Measurements from ENCODE around the gene LRRC72. TPM values are rescaled to one million over a fixed set of nuclear protein-coding genes. Genes with fewer than 3 reads are reported as not detected.

LRRC72 gene
- total and polyA plus RNA-seq, 10 of the 15 experiments (the other 5 are each of a cell fraction or from before 2014, with no cell fraction given) = not detected

GRCh38 chr7:16586081-16586874 lies 59.7 kb downstream of the LRRC72 start:
- SMC1A ChIA-PET (ENCODE audit: uncharacterized antibody, unreplicated experiment) = no interaction called here
- no peak overlapping the region for H3K4me2 ChIP-seq (ENCODE audit: control insufficient read depth, insufficient read depth)
- in situ Hi-C loops (cut with MboI) = no loop called here
- H3K4me1 ChIP-seq (ENCODE audit: control insufficient read depth, insufficient read depth, low read length) = no peaks in the 10 kb centered on the region
- FAIRE-seq = no peak
- no TSS peak for BruUV-seq (replicated peaks)
- no peaks in the 10 kb centered on the region for H3K9me3 ChIP-seq (replicated peaks; ENCODE audit: control insufficient read depth, insufficient read depth, low read length)
- ATAC-seq = no peak
- RAD21 ChIA-PET (ENCODE audit: unreplicated experiment) = no interaction called here
- DNase-seq (ENCODE audit: low read depth, low spot score) = no peak
- no peaks in the 10 kb centered on the region for H4K20me1 ChIP-seq (ENCODE audit: control insufficient read depth, insufficient read depth)
- H3K36me3 ChIP-seq (ENCODE audit: control insufficient read depth in 2 of 2, insufficient read depth in 2 of 2, low read length in 1 of 2) = no peaks in the 10 kb centered on the region
- H3K4me3 ChIP-seq = no peak overlapping the region
- CTCF ChIA-PET = interaction anchor here (1.7 kb wide), 1 partner anchor 21 kb away, joined by 4 read pairs; no protein-coding TSS in a partner anchor
- intact Hi-C loops (cut with micrococcal nuclease; ENCODE audit: unreplicated experiment) = no loop called here
- 70% methylated on average over 36 of the region's 42 CpGs for WGBS (ENCODE audit: insufficient coverage, insufficient replicate concordance, low lambda C conversion rate, missing lambda C conversion rate)
- H3K9ac ChIP-seq (ENCODE audit: control insufficient read depth, insufficient read depth, low read length) = no peak overlapping the region
- TF ChIP-seq YBX1 (IDR thresholded peaks at IDR 0.05) (no peak), ESRRA (IDR thresholded peaks at IDR 0.05; ENCODE audit: low read length) (no peak), STAT1 (conservative IDR thresholded peaks at IDR 0.05) (no peak), POLR2A (IDR thresholded peaks at IDR 0.05; ENCODE audit: low read depth, low read length) (no peak), STAT3 (IDR thresholded peaks at IDR 0.05; ENCODE audit: low read depth, low read length) (no peak)
- no peak overlapping the region for H2AFZ ChIP-seq (ENCODE audit: control insufficient read depth, low read depth, low read length)
- POLR2A ChIA-PET = no interaction called here
- H3K79me2 ChIP-seq (ENCODE audit: control insufficient read depth, insufficient read depth, low read length) = no peaks in the 10 kb centered on the region
- no peaks in the 10 kb centered on the region; a peak in 1 of 4 replicates for H3K27me3 ChIP-seq (replicated peaks in 1 of 2; ENCODE audit: control insufficient read depth in 2 of 2, insufficient read depth in 2 of 2, low read length in 1 of 2)
- no peak overlapping the region for H3K27ac ChIP-seq (ENCODE audit: control insufficient read depth, insufficient read depth)

- no peak for ATAC-seq
- SMC1A ChIA-PET (ENCODE audit: uncharacterized antibody, unreplicated experiment) = no interaction called here
- WGBS (ENCODE audit: insufficient coverage, insufficient replicate concordance, low lambda C conversion rate, missing lambda C conversion rate) = 60% methylated on average over 3 of the region's 3 CpGs
- TF ChIP-seq NFIC (IDR thresholded peaks at IDR 0.05; ENCODE audit: low read depth, low read length) (no peak), IKZF2 (IDR thresholded peaks at IDR 0.05) (no peak), MAX (IDR thresholded peaks at IDR 0.05; ENCODE audit: low read depth, low read length) (no peak), USF2 (IDR thresholded peaks at IDR 0.05; ENCODE audit: borderline replicate concordance, low read depth, low read length) (no peak), ZBTB33 (IDR thresholded peaks at IDR 0.05) (no peak), STAT1 (conservative IDR thresholded peaks at IDR 0.05) (no peak), ZNF217 (IDR thresholded peaks at IDR 0.05) (no peak)
These were observed 60.5 kb downstream of the LRRC72 start for GRCh38 chr7:16587129-16587528.

More at GRCh38 chr7:16587129-16587528, 60.5 kb downstream of the LRRC72 start:
- Histone ChIP-seq H3K4me2 (ENCODE audit: control insufficient read depth, insufficient read depth) (no peak overlapping the region), H3K9ac (ENCODE audit: control insufficient read depth, insufficient read depth, low read length) (no peak overlapping the region), H2AFZ (ENCODE audit: control insufficient read depth, low read depth, low read length) (no peak overlapping the region), H3K27ac (ENCODE audit: control insufficient read depth, insufficient read depth) (no peak overlapping the region), H3K79me2 (ENCODE audit: control insufficient read depth, insufficient read depth, low read length) (no peaks in the 10 kb centered on the region), H3K9me3 (replicated peaks; ENCODE audit: control insufficient read depth, insufficient read depth, low read length) (no peaks in the 10 kb centered on the region), H4K20me1 (ENCODE audit: control insufficient read depth, insufficient read depth) (no peaks in the 10 kb centered on the region), H3K36me3 (ENCODE audit: control insufficient read depth in 2 of 2, insufficient read depth in 2 of 2, low read length in 1 of 2) (no peaks in the 10 kb centered on the region), H3K27me3 (replicated peaks in 1 of 2; ENCODE audit: control insufficient read depth in 2 of 2, insufficient read depth in 2 of 2, low read length in 1 of 2) (no peaks in the 10 kb centered on the region; a peak in 1 of 4 replicates), H3K4me1 (ENCODE audit: control insufficient read depth, insufficient read depth, low read length) (no peaks in the 10 kb centered on the region), H3K4me3 (no peak overlapping the region)
- intact Hi-C loops (cut with micrococcal nuclease; ENCODE audit: unreplicated experiment) = no loop called here
- ChIA-PET POLR2A (interaction anchor here (0.6 kb wide), 1 partner anchor 1572 kb away, joined by 3 read pairs; no protein-coding TSS in a partner anchor), CTCF (interaction anchor here (1.7 kb wide), 1 partner anchor 22 kb away, joined by 4 read pairs; no protein-coding TSS in a partner anchor), RAD21 (ENCODE audit: unreplicated experiment) (no interaction called here)
- no TSS peak for BruUV-seq (replicated peaks)
- FAIRE-seq (no peak), DNase-seq (ENCODE audit: low read depth, low spot score) (no peak)
- in situ Hi-C loops (cut with MboI) = no loop called here
